Hematopoietic multipotent progenitor cell treated with erythropoietin and hydrocortisone succinate and interleukin-3 and kit ligand, for 8 days (in vitro differentiated cells): ENCODE results near the gene SKAP1.
A peak's percentile ranks its signal among the peaks of the same experiment; 100 is the strongest.
"Not testable (repeated sequence)": the region's sequence is repeated elsewhere in the genome, so short reads cannot be mapped to it uniquely, and the experiment has no call there.

Experiments used
- DNase-seq: peaks from one replicate; pipeline ENCODE4 v3.0.0-alpha.2; 2015

Gene SKAP1

GRCh38 chr17:48363161-48363560 is 66.9 kb downstream of the SKAP1 start:
- no peak for DNase-seq

DNA sequence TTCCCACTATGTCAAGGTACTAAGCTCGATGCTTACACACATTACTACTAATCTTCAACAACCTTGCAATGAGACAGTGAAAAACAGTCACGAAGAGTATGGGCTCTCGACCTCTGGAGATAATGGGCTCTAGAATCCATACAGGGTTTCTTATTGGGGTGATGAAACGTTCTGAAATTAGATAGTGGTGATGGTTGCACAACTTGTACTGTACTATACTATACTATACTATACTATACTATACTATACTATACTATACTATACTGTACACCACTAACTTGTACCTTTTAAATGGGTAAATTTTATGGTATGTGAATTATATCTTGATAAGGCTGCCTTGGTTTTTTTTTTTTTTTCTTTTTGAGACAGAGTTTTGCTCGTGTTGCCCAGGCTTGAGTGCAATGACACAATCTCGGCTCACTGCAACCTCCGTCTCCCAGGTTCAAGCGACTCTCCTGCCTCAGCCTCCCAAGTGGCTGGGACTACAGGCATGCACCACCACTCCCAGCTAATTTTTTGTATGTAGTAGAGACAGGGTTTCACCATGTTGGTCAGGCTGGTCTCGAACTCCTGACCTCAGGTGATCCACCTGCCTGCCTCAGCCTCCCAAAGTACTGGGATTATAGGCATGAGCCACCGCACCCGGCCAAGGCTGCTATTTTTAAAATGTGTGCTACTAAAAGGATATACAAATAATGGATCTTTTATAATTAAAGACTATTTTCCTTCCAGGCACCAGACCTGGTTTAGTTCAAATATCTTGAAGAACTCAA is 69.0 kb downstream of the SKAP1 start:
- DNase-seq, result peak; percentile 28

GRCh38 chr17:48357779-48358602 is 72.0 kb downstream of the SKAP1 start:
- no peak for DNase-seq

- no peak for DNase-seq
Observed at GRCh38 chr17:48356866-48357265, 73.1 kb downstream of the SKAP1 start.

GRCh38 chr17:48352630-48353029 is 77.4 kb downstream of the SKAP1 start:
- DNase-seq, result peak; percentile 14

GRCh38 chr17:48351911-48352332 is 78.1 kb downstream of the SKAP1 start:
- no peak for DNase-seq

- DNase-seq, result no peak
Observed at GRCh38 chr17:48348352-48348751, 81.7 kb downstream of the SKAP1 start.

DNA sequence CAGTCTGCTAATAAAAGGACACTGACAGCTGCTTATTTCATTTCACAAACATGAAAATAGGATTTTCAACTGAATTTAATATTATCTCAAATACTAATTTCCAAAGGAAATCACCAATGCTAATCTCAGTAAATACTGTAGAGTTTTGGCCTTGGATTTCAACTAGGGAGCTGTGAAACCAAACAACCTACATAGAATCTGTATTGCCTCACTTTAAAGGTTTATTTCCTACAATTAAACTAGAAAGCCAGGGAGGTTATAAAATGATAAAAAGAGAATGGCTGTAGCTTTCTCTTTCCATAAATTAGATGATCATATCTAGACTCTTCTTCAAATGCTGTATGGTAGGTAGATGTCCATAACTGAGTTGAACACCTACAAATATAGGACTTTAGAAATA is 82.8 kb downstream of the SKAP1 start:
- DNase-seq, result no peak

DNA sequence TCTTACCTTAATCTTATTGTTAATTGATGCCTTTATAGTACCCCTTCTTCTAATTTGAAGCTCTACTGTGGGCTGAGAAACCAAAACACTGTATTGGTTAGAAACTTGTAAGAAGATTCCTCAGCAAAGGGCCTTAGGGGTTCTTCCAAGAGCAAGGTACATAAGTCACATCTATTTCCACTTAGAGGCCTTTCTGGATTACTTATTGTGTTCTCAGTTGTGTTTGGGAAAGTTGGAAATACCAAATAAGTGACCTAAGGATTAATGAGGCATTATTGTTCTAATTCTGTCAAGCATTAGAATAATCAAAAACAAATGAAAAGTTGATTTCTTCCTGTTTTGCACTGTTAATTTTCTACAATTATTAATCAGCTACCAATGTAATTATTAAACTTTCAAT is 85.8 kb downstream of the SKAP1 start:
- DNase-seq, result no peak

DNA sequence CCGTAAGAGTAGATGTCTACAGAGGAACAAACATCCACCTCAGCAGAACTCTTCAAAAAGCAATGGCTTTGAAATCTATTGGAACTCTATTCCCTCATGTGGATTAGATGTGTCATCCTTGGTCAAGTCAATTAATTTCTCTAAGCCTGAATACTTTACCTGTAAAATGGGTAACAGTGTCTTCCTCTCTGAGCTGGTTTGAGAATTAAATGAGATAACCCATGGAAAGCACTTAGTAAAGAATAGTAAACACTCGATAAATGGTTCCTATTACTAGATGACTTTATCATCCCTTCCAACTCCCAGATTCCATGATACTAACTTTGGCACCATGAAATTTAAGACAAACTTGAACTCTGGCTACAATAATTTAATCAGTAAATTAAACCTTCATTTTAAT is 89.1 kb downstream of the SKAP1 start:
- no peak for DNase-seq

DNA sequence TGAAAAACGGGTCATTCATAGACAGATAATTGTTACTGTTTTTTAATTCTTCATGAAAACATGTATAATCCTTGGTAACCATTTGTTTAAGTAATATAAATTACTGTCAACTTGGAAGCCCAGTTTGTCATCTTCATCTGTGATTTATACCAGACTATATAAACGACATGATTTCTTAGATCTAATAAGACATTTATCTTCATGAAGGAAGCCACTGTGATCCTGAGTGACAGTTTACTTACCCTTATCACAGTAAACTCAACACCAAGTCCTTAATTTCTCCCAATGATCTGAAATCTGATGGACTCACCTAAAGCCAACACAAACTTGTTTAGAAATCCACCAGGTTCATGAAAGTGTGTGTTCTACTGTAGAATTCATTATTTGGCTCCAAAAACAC is 91.3 kb downstream of the SKAP1 start:
- no peak for DNase-seq

DNA sequence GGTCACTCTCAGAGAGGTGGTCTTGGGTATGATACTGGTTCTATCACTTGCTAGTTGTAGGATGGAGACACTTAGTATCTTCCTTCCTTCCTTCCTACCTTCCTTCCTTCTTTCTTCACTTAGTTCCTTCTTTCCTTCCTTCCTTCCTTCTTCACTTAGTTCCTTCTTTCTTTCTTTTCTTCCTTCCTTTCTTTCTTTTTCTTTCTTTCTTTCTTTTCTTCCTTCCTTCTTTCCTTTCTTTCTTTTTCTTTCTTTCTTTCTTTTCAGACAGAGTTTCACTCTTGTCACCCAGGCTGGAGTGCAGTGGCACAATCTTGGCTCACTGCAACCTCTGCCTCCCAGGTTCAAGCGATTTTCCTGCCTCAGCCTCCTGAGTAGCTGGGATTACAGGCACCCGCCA is 92.1 kb downstream of the SKAP1 start:
- not testable (repeated sequence) for DNase-seq

- DNase-seq, result no peak
Observed at GRCh38 chr17:48336986-48337385, 93.0 kb downstream of the SKAP1 start.

DNA sequence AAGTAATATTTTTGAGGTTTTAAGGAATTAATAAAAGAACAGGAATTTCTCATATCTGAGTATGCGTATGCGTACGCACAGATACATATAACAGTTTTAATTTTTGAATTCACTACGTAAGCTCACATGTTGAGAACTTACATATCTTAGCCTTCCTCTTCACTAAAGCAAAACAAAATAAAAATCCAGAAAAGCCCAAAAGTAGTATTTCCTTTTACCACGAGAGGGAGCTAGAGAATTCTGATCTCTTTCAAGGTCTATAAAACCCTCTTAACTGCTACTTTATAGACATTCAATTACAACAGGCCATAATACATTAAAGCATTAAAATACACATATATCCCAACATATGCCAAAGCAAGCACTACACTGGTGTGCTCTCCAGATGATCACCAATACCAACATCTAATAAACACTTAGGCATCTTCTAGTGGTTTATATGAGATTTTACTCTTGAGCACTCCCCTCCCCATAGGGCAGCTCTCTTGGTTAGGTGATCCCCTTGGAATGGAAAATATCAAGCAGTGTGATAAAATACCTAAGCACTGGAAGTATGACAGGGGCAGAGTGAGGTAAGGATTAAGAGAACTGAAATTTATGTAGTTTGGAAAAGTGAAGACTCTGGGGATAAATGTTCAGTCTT is 94.0 kb downstream of the SKAP1 start:
- peak; percentile 80 for DNase-seq

DNA sequence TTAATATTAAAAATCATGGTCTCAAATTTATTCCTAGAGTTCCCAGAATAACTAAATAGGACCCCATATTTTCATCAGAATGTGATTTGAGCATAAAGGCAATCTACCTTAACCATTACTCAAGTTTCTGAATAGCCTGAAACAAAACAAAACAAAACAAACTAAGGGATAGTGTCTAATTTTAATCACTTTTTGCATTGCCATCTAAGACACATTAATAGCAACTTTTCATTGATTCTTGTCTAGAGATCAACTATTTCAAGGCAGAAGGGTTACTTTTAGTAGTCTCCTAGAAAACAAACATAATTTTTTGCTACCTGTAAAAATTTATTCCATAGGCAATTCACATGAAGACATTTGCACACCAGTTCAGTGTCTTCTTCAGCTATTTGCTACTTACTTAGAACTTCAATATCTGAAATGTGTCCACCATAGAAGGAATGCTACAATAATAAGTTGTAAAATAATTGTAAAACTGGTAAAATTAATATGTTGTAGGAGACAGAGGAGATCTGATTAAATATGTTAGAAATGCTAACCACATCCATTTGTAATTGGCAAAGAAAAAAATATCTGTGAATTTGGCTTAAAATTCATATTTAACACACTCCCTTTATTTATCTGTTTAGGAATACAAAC is 94.7 kb downstream of the SKAP1 start:
- DNase-seq, result no peak

DNA sequence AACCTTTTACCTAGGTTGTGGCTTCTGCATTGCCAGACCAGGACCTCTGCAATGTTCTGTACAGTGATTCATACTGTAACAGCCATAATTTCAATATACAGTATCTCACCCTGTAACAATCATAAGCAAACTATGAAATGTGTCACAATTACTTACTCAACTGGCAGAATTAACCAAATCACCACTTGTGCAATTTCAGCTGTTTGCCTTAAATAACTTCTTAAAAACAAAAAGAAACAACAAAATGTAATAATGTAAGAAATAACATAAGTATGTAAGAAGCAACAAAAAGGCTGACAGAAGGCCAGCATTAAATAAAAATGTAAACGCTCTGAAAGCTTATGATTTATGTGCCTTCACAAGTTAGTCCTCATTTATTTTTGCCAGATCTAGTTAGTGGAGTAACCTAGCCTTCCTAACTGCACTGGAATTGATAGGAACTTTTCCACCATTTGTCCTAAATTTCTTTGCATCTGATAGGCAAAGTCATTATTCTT is 96.9 kb downstream of the SKAP1 start:
- no peak for DNase-seq

DNA sequence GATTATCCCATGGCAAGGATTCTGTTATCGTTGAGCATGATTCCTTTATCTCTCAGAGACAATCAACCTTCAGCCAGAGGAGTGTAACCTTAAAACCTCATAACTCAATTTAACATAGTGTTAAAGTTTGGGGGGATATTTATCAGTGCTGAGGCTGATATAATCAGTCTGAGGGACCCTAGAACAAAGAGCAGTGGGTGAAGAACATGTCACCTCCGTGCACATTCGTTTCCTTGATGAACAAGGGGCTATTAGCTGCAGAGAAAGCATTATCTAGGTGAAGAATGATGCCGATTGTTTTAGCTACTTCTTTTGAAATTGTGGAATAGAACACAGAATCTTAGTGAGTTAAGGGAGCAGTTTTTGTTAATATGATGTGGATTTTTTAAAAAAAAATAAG is 99.1 kb downstream of the SKAP1 start:
- no peak for DNase-seq

GRCh38 chr17:48330421-48330820 is 99.6 kb downstream of the SKAP1 start:
- DNase-seq, result no peak

DNA sequence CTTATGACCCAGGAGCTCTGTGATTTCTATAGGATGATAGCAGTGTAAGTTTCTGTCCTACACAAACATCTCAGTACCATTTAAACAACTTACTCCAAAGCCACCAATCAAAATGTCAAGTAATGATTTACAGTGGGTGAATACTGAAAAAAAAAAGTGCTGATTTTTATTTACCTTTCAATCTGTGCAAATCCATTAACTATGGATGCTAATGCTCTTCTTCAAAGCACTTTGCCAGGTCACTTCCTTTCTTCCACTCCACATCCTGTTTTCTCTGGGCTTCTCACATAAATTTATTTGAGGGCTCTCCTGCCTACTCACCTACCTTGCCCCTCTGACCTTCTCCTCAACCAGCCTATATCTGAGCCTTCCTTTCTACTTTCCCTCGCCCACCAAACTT is 101.6 kb downstream of the SKAP1 start:
- DNase-seq, result no peak

- DNase-seq, result no peak
Observed at GRCh38 chr17:48326310-48326709, 103.7 kb downstream of the SKAP1 start.

- DNase-seq, result no peak
Observed at GRCh38 chr17:48322060-48322459, 108.0 kb downstream of the SKAP1 start.

DNA sequence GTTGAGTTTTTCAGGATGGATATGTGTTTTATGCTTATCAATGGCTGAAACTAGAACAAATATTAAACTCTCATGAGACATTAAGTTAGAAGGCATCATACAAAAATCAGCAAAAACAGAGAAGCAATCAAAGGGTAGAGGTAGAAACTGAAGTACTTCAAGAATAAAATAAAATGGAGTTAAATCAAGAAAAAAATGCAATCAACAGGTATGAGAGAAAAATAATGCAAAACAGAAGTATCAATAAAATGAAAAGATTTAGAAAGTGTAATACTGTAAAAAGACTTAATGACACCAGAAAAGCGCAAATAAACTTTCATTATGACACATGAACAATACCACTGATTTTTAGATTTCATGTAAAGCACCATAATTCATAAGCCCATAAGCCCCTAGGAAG is 112.3 kb downstream of the SKAP1 start:
- DNase-seq, result no peak

DNA sequence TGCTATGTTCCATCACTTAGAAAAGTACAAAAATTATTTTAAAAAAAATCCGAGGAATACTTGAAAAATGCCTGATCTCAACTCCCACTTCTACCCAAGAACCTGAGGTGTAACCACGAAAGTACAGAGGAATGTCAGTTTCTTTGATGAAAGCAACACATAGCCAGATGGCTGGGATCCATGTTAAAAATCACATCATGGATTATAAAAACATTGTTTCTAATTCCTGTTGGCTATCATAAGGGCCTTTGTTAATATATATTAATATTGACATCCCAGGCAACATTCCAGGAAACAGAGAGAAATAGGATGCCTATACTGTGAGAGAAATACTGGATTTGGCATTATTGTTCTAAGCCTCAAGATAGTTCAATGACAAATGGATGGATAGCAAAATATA is 115.3 kb downstream of the SKAP1 start:
- no peak for DNase-seq
